GM23338 (cell line): ENCODE measurements around the gene ATF5. TPM values are rescaled to one million over a fixed set of nuclear protein-coding genes. Genes with fewer than 3 reads are reported as not detected.

Experiments used
- ATAC-seq: fragments of 200-7000 bp; cut with Tn5 transposase; 3 replicates; pipeline ENCODE4 v1.9.1; 2020
- DNase-seq: peaks from one replicate; pipeline ENCODE4 v3.0.0-alpha.2; 2015; ENCODE audit warnings: low spot score
- H2AFZ ChIP-seq: fragments of 200-600 bp; sonication (generic); 2 replicates; pipeline ENCODE4 v1.8.0; 2016; ENCODE audit warnings: antibody characterized with exemption, mild to moderate bottlenecking, moderate library complexity
- H3F3A ChIP-seq: fragments of 200-600 bp; sonication (generic); replicated peaks from 2 replicates; pipeline ENCODE4 v1.8.0; 2017; ENCODE audit warnings: antibody characterized with exemption, mixed run types, low read depth
- H3K27ac ChIP-seq: fragments of 200-600 bp; sonication (generic); 2 replicates; pipeline ENCODE4 v1.6.1; 2016; ENCODE audit warnings: low read depth
- H3K27me3 ChIP-seq: fragments of 200-600 bp; sonication (generic); 2 replicates; pipeline ENCODE4 v1.8.0; 2016; ENCODE audit warnings: mild to moderate bottlenecking, mixed run types, moderate library complexity; ENCODE audit not compliant: insufficient read depth
- H3K36me3 ChIP-seq: fragments of 200-600 bp; sonication (generic); 2 replicates; pipeline ENCODE4 v1.8.0; 2016; ENCODE audit warnings: mild to moderate bottlenecking; ENCODE audit not compliant: insufficient read depth
- H3K4me1 ChIP-seq: fragments of 200-600 bp; sonication (generic); 2 replicates; pipeline ENCODE4 v1.8.0; 2016; ENCODE audit warnings: mild to moderate bottlenecking, moderate library complexity; ENCODE audit not compliant: insufficient read depth
- H3K4me2 ChIP-seq: fragments of 200-600 bp; sonication (generic); 2 replicates; pipeline ENCODE4 v1.7.1; 2017; ENCODE audit warnings: mixed run types
- H3K4me3 ChIP-seq: fragments of 200-600 bp; sonication (generic); 2 replicates; pipeline ENCODE4 v1.6.1; 2016; ENCODE audit warnings: mixed run types
- H3K79me2 ChIP-seq: fragments of 200-600 bp; sonication (generic); replicated peaks from 2 replicates; pipeline ENCODE4 v1.8.0; 2017; ENCODE audit warnings: mild to moderate bottlenecking; ENCODE audit not compliant: insufficient read depth
- H3K9me2 ChIP-seq: fragments of 200-600 bp; sonication (generic); 2 replicates; pipeline ENCODE4 v1.8.0; 2017; ENCODE audit not compliant: insufficient read depth
- H4K20me1 ChIP-seq: fragments of 200-600 bp; sonication (generic); replicated peaks from 2 replicates; pipeline ENCODE4 v1.8.0; 2017; ENCODE audit warnings: mild to moderate bottlenecking; ENCODE audit not compliant: insufficient read depth
- H3K27ac Mint-ChIP-seq: 2 replicates; pipeline ENCODE4 v1.8.0; 2020; ENCODE audit warnings: inconsistent platforms, mild to moderate bottlenecking, moderate library complexity, mixed read lengths
- H3K27me3 Mint-ChIP-seq: 3 replicates; pipeline ENCODE4 v1.8.0; 2022; ENCODE audit warnings: low read depth, mild to moderate bottlenecking, moderate library complexity, mixed read lengths, inconsistent platforms; ENCODE audit not compliant: insufficient read depth, poor library complexity
- H3K36me3 Mint-ChIP-seq: 3 replicates; pipeline ENCODE4 v1.8.0; 2021; ENCODE audit warnings: low read depth, mild to moderate bottlenecking, inconsistent platforms, moderate library complexity, mixed read lengths
- H3K4me1 Mint-ChIP-seq: 3 replicates; pipeline ENCODE4 v1.8.0; 2020; ENCODE audit warnings: mild to moderate bottlenecking, inconsistent platforms, mixed read lengths
- H3K4me3 Mint-ChIP-seq: 3 replicates; pipeline ENCODE4 v1.8.0; 2021; ENCODE audit warnings: moderate library complexity, mild to moderate bottlenecking, inconsistent platforms, mixed read lengths
- H3K9me3 Mint-ChIP-seq: 3 replicates; pipeline ENCODE4 v1.8.0; 2020; ENCODE audit warnings: moderate library complexity, mild to moderate bottlenecking, inconsistent platforms, mixed read lengths
- EZH2phosphoT487 ChIP-seq: fragments of 200-600 bp; sonication (generic); IDR thresholded peaks from one replicate; pipeline ENCODE4 v1.8.1; 2018; ENCODE audit warnings: antibody characterized with exemption; ENCODE audit not compliant: unreplicated experiment
- NANOG ChIP-seq: IDR thresholded peaks from 2 replicates; pipeline ENCODE4 v1.6.1; 2016; ENCODE audit warnings: antibody characterized with exemption, borderline replicate concordance
- STAT1 ChIP-seq: IDR thresholded peaks from one replicate; pipeline ENCODE4 v1.6.1; 2016; ENCODE audit warnings: antibody characterized with exemption; ENCODE audit not compliant: unreplicated experiment
- polyA plus RNA-seq: library from polyadenylated mRNA; unstranded; fragments of >200 nt; fragmentation: Nextera tagmentation; extraction: Ambion mirVana; gene quantifications from 2 replicates; pipeline ENCODE4 v1.2.1, GENCODE V29; 2016
- total RNA-seq: library from RNA; depleted of rRNA; stranded (reverse); fragments of >200 nt; shearing (Covaris generic); gene quantifications from 2 replicates; pipeline ENCODE4 v1.2.3, GENCODE V29; 2014
- TF ChIP-seq, protein P1 (sequence below): fragments of 250-450 bp; sonication (Bioruptor Pico); IDR thresholded peaks from 2 replicates; pipeline ENCODE4 v1.5.0; 2020; ENCODE audit warnings: mild to moderate bottlenecking, moderate library complexity
- TF ChIP-seq, protein P2 (sequence below): IDR thresholded peaks from 2 replicates; pipeline ENCODE4 v1.6.1; 2016; ENCODE audit warnings: antibody characterized with exemption
- TF ChIP-seq, protein P3 (sequence below): IDR thresholded peaks from one replicate; pipeline ENCODE4 v1.6.1; 2018; ENCODE audit warnings: antibody characterized with exemption; ENCODE audit not compliant: unreplicated experiment
- TF ChIP-seq, protein P4 (sequence below), 2 experiments: fragments of 200-600 bp in 1 of 2; sonication (generic) in 1 of 2; conservative IDR thresholded peaks; 2 replicates each; pipeline versions ENCODE4 v1.5.1 to v1.6.1; 2016 to 2017; ENCODE audit warnings: antibody characterized with exemption in 2 of 2, low read depth in 2 of 2, mild to moderate bottlenecking in 2 of 2, moderate library complexity in 1 of 2

ATF5 gene
- total and polyA plus RNA-seq, 2 experiments from 2014 or later = 7.4 to 9.6 TPM

DNA sequence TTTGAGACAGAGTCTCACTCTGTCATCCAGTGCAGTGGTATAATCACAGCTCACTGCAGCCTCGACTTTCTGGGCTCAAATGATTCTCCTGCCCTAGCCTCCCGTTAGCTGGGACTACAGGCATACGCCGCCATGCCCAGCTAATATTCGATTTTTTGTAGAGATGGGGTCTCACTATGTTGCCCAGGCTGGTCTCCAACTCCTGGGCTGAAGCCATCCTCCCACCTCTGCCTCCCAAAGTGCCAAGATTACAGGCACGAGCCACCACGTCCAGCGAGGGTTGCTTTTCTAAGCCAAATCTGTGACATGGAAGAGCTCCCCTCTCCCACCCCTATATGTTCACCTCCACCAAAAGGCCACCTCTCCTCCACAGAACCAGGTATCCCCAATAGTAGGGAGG, 10.9 kb upstream of the ATF5 start:
- no peaks in the 10 kb centered on the region for H3K9me2 ChIP-seq
- H3K27me3 Mint-ChIP-seq = peaks cover 28% of the 10 kb centered on the region
- TF ChIP-seq STAT1 (no peak), NANOG (no peak)
- peaks cover 7% of the 10 kb centered on the region; the same call in 1 of the 2 replicates for H3K36me3 ChIP-seq
- no peak overlapping the region for H3K4me3 Mint-ChIP-seq
- H3K36me3 Mint-ChIP-seq = peaks cover 81% of the 10 kb centered on the region
- peaks cover 35% of the 10 kb centered on the region for H3K4me1 Mint-ChIP-seq
- H3K27ac Mint-ChIP-seq = no peak overlapping the region
- 0 out of 2 replicates have a peak, but pooled peaks cover 15% of the 10 kb centered on the region for H3F3A ChIP-seq
- peaks cover 5% of the 10 kb centered on the region; the same call in 1 of the 2 replicates for H3K4me1 ChIP-seq
- peaks cover 5% of the 10 kb centered on the region for H3K9me3 Mint-ChIP-seq
- H3K27me3 ChIP-seq = no peaks in the 10 kb centered on the region
- ATAC-seq (no peak), DNase-seq (no peak)
- H2AFZ ChIP-seq = no peak overlapping the region
- H4K20me1 ChIP-seq = peaks cover 74% of the 10 kb centered on the region
- no peak overlapping the region for H3K27ac ChIP-seq
- peaks cover 92% of the 10 kb centered on the region for H3K79me2 ChIP-seq
- H3K4me3 ChIP-seq = no peak overlapping the region
- no peak overlapping the region for H3K4me2 ChIP-seq

DNA sequence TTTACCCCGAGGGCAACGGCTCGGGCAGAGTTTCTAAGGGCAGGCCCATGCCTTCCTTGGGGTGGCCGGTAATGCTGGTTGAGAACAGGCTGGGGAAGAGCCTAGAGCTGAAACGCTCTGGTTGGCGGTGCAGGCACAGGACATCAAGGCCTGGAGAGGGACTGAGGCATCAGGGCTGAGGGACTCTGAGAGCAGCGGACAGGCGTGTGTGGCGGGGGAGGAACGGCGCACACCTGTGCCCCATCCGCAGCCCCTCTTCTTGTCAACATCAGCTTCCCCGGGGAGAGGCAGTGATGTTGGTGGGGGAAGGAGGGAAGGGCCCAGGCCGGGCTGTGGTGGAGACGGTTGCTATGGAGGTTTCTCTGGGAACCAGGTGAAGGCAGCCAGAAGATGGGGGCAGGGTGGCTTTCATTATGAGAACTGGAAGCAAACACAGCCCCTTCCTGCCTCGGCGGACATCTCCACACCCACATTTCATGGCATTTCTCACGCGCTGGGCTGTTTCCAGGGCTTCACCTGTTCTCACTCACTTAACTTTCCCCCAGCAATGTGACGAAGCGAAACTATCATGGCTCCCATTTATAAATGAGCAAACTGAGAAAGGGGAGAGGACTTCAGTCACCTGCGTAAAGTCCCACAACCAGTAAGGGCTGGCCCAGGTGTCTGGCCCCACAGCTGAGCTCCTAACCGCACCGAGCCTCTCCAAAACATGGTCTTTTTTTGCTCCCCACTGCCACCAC, 8.2 kb upstream of the ATF5 start:
- Histone ChIP-seq H2AFZ (no peak overlapping the region), H3K27ac (no peak overlapping the region), H3K79me2 (peaks cover 98% of the 10 kb centered on the region), H3K4me2 (no peak overlapping the region), H3F3A (peaks cover 13% of the 10 kb centered on the region; the same call in 1 of the 2 replicates), H3K36me3 (peaks cover 13% of the 10 kb centered on the region; the same call in 1 of the 2 replicates), H3K27me3 (no peaks in the 10 kb centered on the region), H3K4me1 (peaks cover 5% of the 10 kb centered on the region; the same call in 1 of the 2 replicates), H3K9me2 (no peaks in the 10 kb centered on the region), H4K20me1 (peaks cover 67% of the 10 kb centered on the region), H3K4me3 (no peak overlapping the region)
- Mint-ChIP-seq H3K36me3 (peaks cover 82% of the 10 kb centered on the region), H3K4me1 (peaks cover 50% of the 10 kb centered on the region), H3K27me3 (peaks cover 31% of the 10 kb centered on the region), H3K9me3 (peaks cover 2% of the 10 kb centered on the region; the same call in 1 of the 3 replicates), H3K4me3 (no peak overlapping the region; the same call in 2 of the 3 replicates), H3K27ac (peak overlapping the region; percentile 65; the same call in 1 of the 2 replicates)
- ATAC-seq (no peak), DNase-seq (no peak)
- TF ChIP-seq, protein P1, sequence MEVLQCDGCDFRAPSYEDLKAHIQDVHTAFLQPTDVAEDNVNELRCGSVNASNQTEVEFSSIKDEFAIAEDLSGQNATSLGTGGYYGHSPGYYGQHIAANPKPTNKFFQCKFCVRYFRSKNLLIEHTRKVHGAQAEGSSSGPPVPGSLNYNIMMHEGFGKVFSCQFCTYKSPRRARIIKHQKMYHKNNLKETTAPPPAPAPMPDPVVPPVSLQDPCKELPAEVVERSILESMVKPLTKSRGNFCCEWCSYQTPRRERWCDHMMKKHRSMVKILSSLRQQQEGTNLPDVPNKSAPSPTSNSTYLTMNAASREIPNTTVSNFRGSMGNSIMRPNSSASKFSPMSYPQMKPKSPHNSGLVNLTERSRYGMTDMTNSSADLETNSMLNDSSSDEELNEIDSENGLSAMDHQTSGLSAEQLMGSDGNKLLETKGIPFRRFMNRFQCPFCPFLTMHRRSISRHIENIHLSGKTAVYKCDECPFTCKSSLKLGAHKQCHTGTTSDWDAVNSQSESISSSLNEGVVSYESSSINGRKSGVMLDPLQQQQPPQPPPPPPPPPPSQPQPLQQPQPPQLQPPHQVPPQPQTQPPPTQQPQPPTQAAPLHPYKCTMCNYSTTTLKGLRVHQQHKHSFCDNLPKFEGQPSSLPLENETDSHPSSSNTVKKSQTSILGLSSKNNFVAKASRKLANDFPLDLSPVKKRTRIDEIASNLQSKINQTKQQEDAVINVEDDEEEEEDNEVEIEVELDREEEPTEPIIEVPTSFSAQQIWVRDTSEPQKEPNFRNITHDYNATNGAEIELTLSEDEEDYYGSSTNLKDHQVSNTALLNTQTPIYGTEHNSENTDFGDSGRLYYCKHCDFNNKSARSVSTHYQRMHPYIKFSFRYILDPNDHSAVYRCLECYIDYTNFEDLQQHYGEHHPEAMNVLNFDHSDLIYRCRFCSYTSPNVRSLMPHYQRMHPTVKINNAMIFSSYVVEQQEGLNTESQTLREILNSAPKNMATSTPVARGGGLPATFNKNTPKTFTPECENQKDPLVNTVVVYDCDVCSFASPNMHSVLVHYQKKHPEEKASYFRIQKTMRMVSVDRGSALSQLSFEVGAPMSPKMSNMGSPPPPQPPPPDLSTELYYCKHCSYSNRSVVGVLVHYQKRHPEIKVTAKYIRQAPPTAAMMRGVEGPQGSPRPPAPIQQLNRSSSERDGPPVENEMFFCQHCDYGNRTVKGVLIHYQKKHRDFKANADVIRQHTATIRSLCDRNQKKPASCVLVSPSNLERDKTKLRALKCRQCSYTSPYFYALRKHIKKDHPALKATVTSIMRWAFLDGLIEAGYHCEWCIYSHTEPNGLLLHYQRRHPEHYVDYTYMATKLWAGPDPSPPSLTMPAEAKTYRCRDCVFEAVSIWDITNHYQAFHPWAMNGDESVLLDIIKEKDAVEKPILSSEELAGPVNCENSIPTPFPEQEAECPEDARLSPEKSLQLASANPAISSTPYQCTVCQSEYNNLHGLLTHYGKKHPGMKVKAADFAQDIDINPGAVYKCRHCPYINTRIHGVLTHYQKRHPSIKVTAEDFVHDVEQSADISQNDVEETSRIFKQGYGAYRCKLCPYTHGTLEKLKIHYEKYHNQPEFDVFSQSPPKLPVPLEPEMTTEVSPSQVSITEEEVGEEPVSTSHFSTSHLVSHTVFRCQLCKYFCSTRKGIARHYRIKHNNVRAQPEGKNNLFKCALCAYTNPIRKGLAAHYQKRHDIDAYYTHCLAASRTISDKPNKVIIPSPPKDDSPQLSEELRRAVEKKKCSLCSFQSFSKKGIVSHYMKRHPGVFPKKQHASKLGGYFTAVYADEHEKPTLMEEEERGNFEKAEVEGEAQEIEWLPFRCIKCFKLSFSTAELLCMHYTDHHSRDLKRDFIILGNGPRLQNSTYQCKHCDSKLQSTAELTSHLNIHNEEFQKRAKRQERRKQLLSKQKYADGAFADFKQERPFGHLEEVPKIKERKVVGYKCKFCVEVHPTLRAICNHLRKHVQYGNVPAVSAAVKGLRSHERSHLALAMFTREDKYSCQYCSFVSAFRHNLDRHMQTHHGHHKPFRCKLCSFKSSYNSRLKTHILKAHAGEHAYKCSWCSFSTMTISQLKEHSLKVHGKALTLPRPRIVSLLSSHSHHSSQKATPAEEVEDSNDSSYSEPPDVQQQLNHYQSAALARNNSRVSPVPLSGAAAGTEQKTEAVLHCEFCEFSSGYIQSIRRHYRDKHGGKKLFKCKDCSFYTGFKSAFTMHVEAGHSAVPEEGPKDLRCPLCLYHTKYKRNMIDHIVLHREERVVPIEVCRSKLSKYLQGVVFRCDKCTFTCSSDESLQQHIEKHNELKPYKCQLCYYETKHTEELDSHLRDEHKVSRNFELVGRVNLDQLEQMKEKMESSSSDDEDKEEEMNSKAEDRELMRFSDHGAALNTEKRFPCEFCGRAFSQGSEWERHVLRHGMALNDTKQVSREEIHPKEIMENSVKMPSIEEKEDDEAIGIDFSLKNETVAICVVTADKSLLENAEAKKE (CRISPR knock-in tag) = no peak
- TF ChIP-seq NANOG (no peak), EZH2phosphoT487 (no peak)
- TF ChIP-seq, protein P2, sequence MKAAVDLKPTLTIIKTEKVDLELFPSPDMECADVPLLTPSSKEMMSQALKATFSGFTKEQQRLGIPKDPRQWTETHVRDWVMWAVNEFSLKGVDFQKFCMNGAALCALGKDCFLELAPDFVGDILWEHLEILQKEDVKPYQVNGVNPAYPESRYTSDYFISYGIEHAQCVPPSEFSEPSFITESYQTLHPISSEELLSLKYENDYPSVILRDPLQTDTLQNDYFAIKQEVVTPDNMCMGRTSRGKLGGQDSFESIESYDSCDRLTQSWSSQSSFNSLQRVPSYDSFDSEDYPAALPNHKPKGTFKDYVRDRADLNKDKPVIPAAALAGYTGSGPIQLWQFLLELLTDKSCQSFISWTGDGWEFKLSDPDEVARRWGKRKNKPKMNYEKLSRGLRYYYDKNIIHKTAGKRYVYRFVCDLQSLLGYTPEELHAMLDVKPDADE = no peak
- TF ChIP-seq, protein P3, sequence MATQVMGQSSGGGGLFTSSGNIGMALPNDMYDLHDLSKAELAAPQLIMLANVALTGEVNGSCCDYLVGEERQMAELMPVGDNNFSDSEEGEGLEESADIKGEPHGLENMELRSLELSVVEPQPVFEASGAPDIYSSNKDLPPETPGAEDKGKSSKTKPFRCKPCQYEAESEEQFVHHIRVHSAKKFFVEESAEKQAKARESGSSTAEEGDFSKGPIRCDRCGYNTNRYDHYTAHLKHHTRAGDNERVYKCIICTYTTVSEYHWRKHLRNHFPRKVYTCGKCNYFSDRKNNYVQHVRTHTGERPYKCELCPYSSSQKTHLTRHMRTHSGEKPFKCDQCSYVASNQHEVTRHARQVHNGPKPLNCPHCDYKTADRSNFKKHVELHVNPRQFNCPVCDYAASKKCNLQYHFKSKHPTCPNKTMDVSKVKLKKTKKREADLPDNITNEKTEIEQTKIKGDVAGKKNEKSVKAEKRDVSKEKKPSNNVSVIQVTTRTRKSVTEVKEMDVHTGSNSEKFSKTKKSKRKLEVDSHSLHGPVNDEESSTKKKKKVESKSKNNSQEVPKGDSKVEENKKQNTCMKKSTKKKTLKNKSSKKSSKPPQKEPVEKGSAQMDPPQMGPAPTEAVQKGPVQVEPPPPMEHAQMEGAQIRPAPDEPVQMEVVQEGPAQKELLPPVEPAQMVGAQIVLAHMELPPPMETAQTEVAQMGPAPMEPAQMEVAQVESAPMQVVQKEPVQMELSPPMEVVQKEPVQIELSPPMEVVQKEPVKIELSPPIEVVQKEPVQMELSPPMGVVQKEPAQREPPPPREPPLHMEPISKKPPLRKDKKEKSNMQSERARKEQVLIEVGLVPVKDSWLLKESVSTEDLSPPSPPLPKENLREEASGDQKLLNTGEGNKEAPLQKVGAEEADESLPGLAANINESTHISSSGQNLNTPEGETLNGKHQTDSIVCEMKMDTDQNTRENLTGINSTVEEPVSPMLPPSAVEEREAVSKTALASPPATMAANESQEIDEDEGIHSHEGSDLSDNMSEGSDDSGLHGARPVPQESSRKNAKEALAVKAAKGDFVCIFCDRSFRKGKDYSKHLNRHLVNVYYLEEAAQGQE = no peak
- TF ChIP-seq, protein P4, sequence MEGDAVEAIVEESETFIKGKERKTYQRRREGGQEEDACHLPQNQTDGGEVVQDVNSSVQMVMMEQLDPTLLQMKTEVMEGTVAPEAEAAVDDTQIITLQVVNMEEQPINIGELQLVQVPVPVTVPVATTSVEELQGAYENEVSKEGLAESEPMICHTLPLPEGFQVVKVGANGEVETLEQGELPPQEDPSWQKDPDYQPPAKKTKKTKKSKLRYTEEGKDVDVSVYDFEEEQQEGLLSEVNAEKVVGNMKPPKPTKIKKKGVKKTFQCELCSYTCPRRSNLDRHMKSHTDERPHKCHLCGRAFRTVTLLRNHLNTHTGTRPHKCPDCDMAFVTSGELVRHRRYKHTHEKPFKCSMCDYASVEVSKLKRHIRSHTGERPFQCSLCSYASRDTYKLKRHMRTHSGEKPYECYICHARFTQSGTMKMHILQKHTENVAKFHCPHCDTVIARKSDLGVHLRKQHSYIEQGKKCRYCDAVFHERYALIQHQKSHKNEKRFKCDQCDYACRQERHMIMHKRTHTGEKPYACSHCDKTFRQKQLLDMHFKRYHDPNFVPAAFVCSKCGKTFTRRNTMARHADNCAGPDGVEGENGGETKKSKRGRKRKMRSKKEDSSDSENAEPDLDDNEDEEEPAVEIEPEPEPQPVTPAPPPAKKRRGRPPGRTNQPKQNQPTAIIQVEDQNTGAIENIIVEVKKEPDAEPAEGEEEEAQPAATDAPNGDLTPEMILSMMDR (conservative IDR thresholded peaks at IDR 0.05; ENCODE audit: low read depth in 2 of 2) = no peak
